Endothelial cell of umbilical vein (primary cell): ENCODE data around the gene IDI2. TPM values are rescaled to one million over a fixed set of nuclear protein-coding genes. Genes with fewer than 3 reads are reported as not detected.

Experiments used
- BruUV-seq: library from RNA; stranded (reverse); fragments of 400-500 nt; replicated peaks from 2 replicates; lab custom pipeline; 2021; lab: Mats Ljungman, UMichigan
- CTCF ChIA-PET: fragments of 300-600, 350-600 bp; sonication (Branson Sonifier 250); formaldehyde crosslinking; loops from one replicate; lab custom pipeline; 2021; ENCODE audit warnings: antibody characterized with exemption, inconsistent platforms; lab: Charles Lee
- POLR2A ChIA-PET: fragments of 300-600, 350-600 bp; sonication (Branson Sonifier 250); formaldehyde crosslinking; loops from one replicate; lab custom pipeline; 2021; ENCODE audit warnings: antibody characterized with exemption, inconsistent platforms; lab: Charles Lee
- DNase-seq: peaks from one replicate; pipeline ENCODE4 v3.0.0-alpha.2; 2011; ENCODE audit warnings: low read depth, low spot score
- FAIRE-seq: peaks from 2 replicates; lab custom pipeline; 2011; peaks lifted over from hg19 to GRCh38; lab: Jason Lieb, UNC
- H2AFZ ChIP-seq: 2 replicates; pipeline ENCODE4 v1.6.0; 2012; ENCODE audit warnings: low read depth, low read length, control low read depth, inconsistent platforms
- H3K27ac ChIP-seq: 2 replicates; pipeline ENCODE4 v1.5.1; 2011; ENCODE audit warnings: low read depth, mild to moderate bottlenecking, control low read depth, low read length, moderate library complexity; ENCODE audit not compliant: insufficient read depth
- H3K27me3 ChIP-seq, 2 experiments: 2 replicates each; pipeline versions ENCODE4 v1.6.0 to v1.6.1; 2011; ENCODE audit warnings: low read length in 2 of 2, mixed read lengths in 1 of 2; ENCODE audit not compliant: control insufficient read depth in 2 of 2, insufficient read depth in 2 of 2
- H3K36me3 ChIP-seq, 2 experiments: 2 replicates in 1 of 2; 3 replicates in 1 of 2; pipeline ENCODE4 v1.5.1; 2011; ENCODE audit warnings: low read length in 2 of 2, mild to moderate bottlenecking in 1 of 2, moderate library complexity in 1 of 2; ENCODE audit not compliant: control insufficient read depth in 2 of 2, insufficient read depth in 2 of 2; ENCODE audit errors: extremely low read depth in 1 of 2
- H3K4me1 ChIP-seq: 3 replicates; pipeline ENCODE4 v1.5.1; 2011; ENCODE audit warnings: mild to moderate bottlenecking, low read length; ENCODE audit not compliant: control insufficient read depth, insufficient read depth; ENCODE audit errors: extremely low read depth
- H3K4me2 ChIP-seq: 2 replicates; pipeline ENCODE4 v1.6.1; 2011; ENCODE audit warnings: low read length, control low read depth, mixed read lengths; ENCODE audit not compliant: insufficient read depth
- H3K4me3 ChIP-seq, 3 experiments: fragments of 200-600 bp in 1 of 3; sonication (generic), shearing (Covaris generic) in 1 of 3; replicated peaks in 1 of 3; 2 replicates each; pipeline ENCODE4 v1.5.1; 2011 to 2016; ENCODE audit warnings: control low read depth in 3 of 3, low read length in 3 of 3, mild to moderate bottlenecking in 2 of 3, inconsistent platforms in 1 of 3, low read depth in 1 of 3, moderate library complexity in 1 of 3; ENCODE audit not compliant: insufficient read depth in 1 of 3
- H3K79me2 ChIP-seq: 2 replicates; pipeline ENCODE4 v1.6.0; 2012; ENCODE audit warnings: low read length, inconsistent platforms; ENCODE audit not compliant: control insufficient read depth, insufficient read depth
- H3K9ac ChIP-seq: replicated peaks from 2 replicates; pipeline ENCODE3; 2011; ENCODE audit warnings: low read length, control low read depth; ENCODE audit not compliant: insufficient read depth; ENCODE audit errors: extremely low read depth
- H3K9me1 ChIP-seq: replicated peaks from 3 replicates; pipeline ENCODE4 v1.6.0; 2011; ENCODE audit warnings: mild to moderate bottlenecking, low read length; ENCODE audit not compliant: control insufficient read depth, insufficient read depth; ENCODE audit errors: extremely low read depth
- H3K9me3 ChIP-seq: replicated peaks from 2 replicates; pipeline ENCODE4 v1.5.1; 2012; ENCODE audit warnings: low read length, inconsistent platforms; ENCODE audit not compliant: control insufficient read depth, insufficient read depth
- H4K20me1 ChIP-seq: replicated peaks from 2 replicates; pipeline ENCODE3; 2011; ENCODE audit warnings: mild to moderate bottlenecking, low read length; ENCODE audit not compliant: control insufficient read depth, insufficient read depth; ENCODE audit errors: extremely low read depth
- CTCF ChIP-seq, 2 donors: IDR thresholded peaks; 1 replicate in 1 of 2; 2 replicates in 1 of 2; pipeline ENCODE4 v1.5.1; 2011; ENCODE audit warnings: low read length in 2 of 2, mild to moderate bottlenecking in 2 of 2, moderate library complexity in 2 of 2, control low read depth in 1 of 2, inconsistent platforms in 1 of 2, low read depth in 1 of 2; ENCODE audit not compliant: insufficient read depth in 1 of 2; ENCODE audit errors: extremely low read depth in 1 of 2
- EZH2 ChIP-seq: IDR thresholded peaks from 2 replicates; pipeline ENCODE4 v1.6.1; 2012; ENCODE audit warnings: borderline replicate concordance, low read depth, mild to moderate bottlenecking, moderate library complexity, low read length, inconsistent platforms; ENCODE audit not compliant: severe bottlenecking
- FOS ChIP-seq: IDR thresholded peaks from 2 replicates; pipeline ENCODE4 v1.6.1; 2011; ENCODE audit warnings: mild to moderate bottlenecking, low read length, moderate library complexity, borderline replicate concordance; ENCODE audit not compliant: insufficient read depth
- GATA2 ChIP-seq: IDR thresholded peaks from 2 replicates; pipeline ENCODE4 v1.7.0; 2011; ENCODE audit warnings: low read depth, mild to moderate bottlenecking, moderate library complexity, mixed read lengths, low read length; ENCODE audit not compliant: insufficient read length, insufficient read depth
- JUN ChIP-seq: IDR thresholded peaks from 2 replicates; pipeline ENCODE4 v1.6.1; 2011; ENCODE audit warnings: borderline replicate concordance, low read depth; ENCODE audit not compliant: insufficient read length, insufficient read depth
- MAX ChIP-seq: IDR thresholded peaks from 2 replicates; pipeline ENCODE4 v1.6.1; 2011; ENCODE audit not compliant: insufficient read depth, insufficient read length
- MYC ChIP-seq: IDR thresholded peaks from one replicate; pipeline ENCODE4 v1.6.1; 2011; ENCODE audit warnings: mild to moderate bottlenecking, low read depth, low read length
- POLR2A ChIP-seq: IDR thresholded peaks from 2 replicates; pipeline ENCODE4 v1.6.1; 2012; ENCODE audit warnings: low read depth, mild to moderate bottlenecking, control low read depth, low read length
- POLR2AphosphoS5 ChIP-seq: IDR thresholded peaks from 2 replicates; pipeline ENCODE4 v1.6.1; 2012; ENCODE audit warnings: low read depth, mild to moderate bottlenecking, control low read depth, low read length, moderate library complexity; ENCODE audit not compliant: insufficient read depth
- dilution Hi-C: fragments of 300-500 bp; cut with MboI; formaldehyde crosslinking; loops from one replicate; pipeline ENCODE4 v1.15.0; 2019; ENCODE audit warnings: low sequenced_read_pairs; ENCODE audit not compliant: extremely low pct_ligation_motif_present
- intact Hi-C: fragments of 100-400 bp; cut with micrococcal nuclease; formaldehyde crosslinking; loops from one replicate; pipeline ENCODE4 v1.10.0; 2022
- polyA plus RNA-seq, 4 experiments: library from polyadenylated mRNA; depleted of rRNA in 3 of 4; stranded (reverse) in 3 of 4; unstranded in 1 of 4; fragments of >200 nt; gene quantifications; 2 replicates each; pipeline versions ENCODE4 v1.2.1 to v1.2.3, GENCODE V29; 2011 to 2012; ENCODE audit warnings: missing spikeins in 1 of 4
- total RNA-seq: library from RNA; stranded (reverse); gene quantifications from 2 replicates; pipeline ENCODE4 v1.2.3, GENCODE V29; 2021

Gene IDI2
- total and polyA plus RNA-seq, 2 donors (not counting 3 experiments of a cell fraction or from before 2014, with no cell fraction given): not detected

- TF ChIP-seq MYC (no peak), JUN (no peak), GATA2 (no peak), POLR2AphosphoS5 (no peak), CTCF (IDR thresholded peaks at IDR 0.05; ENCODE audit: extremely low read depth in 1 of 2, insufficient read depth in 1 of 2, low read depth in 1 of 2, low read length in 2 of 2) (no peak), POLR2A (no peak), FOS (no peak), MAX (no peak), EZH2 (no peak)
- ChIA-PET CTCF (interaction anchor here (1.5 kb wide), 1 partner anchor 10 kb away, joined by 3 read pairs; no protein-coding TSS in a partner anchor), POLR2A (no interaction called here)
- no peak overlapping the region for H3K9ac ChIP-seq
- no peaks in the 10 kb centered on the region for H3K4me1 ChIP-seq
- no peak overlapping the region for H3K27ac ChIP-seq
- no peaks in the 10 kb centered on the region for H3K27me3 ChIP-seq
- H2AFZ ChIP-seq: no peak overlapping the region
- no peaks in the 10 kb centered on the region for H3K79me2 ChIP-seq
- no peak for DNase-seq
- dilution Hi-C loops (no loop called here), intact Hi-C loops (no loop called here)
- no TSS peak for BruUV-seq
- H4K20me1 ChIP-seq: no peaks in the 10 kb centered on the region
- no peaks in the 10 kb centered on the region for H3K36me3 ChIP-seq
- H3K9me1 ChIP-seq: no peaks in the 10 kb centered on the region
- H3K4me3 ChIP-seq: no peak overlapping the region
- no peaks in the 10 kb centered on the region for H3K9me3 ChIP-seq
- FAIRE-seq: no peak
- H3K4me2 ChIP-seq: no peak overlapping the region
Observed at GRCh38 chr10:980468-981093, 45.1 kb downstream of the IDI2 start.
